Ovary (tissue), 3 donors: Measurements from ENCODE around the gene CCDC137.

Experiments used
- CTCF ChIP-seq, 3 donors: fragments of 450-650 bp in 2 of 3; fragments of 200-600 bp in 1 of 3; IDR thresholded peaks; one replicate each; pipeline versions ENCODE4 v1.5.1 to v1.8.0; 2016 to 2022; ENCODE audit warnings: antibody characterized with exemption in 3 of 3, mild to moderate bottlenecking in 1 of 3
- EP300 ChIP-seq: sonication (generic); formaldehyde crosslinking; IDR thresholded peaks from one replicate; pipeline ENCODE4 v1.6.1; 2017; ENCODE audit warnings: antibody characterized with exemption
- POLR2A ChIP-seq: fragments of 450-650 bp; IDR thresholded peaks from one replicate; pipeline ENCODE4 v1.6.1; 2017; ENCODE audit warnings: antibody characterized with exemption, mild to moderate bottlenecking, moderate library complexity
- donor health status: DM: no; HTN: no; CAD: no.

DNA sequence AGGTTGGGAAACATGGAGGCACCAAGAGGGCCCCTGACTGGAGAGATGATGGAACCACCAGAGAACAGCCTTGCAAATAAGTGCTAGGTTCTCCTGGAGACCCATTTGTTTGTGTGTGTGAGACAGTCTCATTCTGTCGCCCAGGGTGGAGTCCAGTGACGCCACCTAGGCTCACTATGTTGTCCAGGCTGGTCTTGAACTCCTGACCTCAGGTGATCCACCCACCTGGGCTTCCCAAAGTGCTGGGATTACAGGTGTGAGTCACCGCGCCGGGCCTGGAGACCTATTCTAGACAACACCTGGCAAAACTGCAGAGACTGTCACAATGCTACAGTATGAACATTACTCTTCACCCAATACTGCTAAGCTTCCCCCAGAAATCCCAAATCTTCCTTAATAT is 31.1 kb upstream of the CCDC137 start:
- TF ChIP-seq CTCF (IDR thresholded peaks at IDR 0.05) (no peak), POLR2A (no peak), EP300 (no peak)
